ENCODE data around the gene PIK3R6.

Gene PIK3R6

DNA sequence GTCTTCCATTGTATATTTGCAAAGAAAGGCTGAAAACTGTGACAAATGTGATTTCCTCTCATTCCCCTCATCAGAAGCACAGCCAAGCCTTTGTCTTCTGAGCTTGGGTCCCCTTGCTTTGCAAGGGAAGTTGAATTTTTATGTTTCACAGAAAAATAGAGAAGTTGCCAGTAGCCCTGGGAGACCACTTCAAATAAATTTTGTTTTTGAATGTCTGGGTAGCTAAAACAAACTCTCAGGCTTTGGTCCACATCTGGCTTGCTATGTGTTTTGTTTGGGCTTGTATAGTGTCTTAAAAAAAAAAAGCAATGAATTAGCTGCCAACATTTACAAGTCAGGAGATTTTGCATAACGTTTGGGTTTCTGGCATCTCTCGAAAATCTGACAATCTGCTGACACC lies 24.1 kb downstream of the PIK3R6 start:
- no peaks in the 10 kb centered on the region for H3K27me3 ChIP-seq (ENCODE audit: insufficient read depth, poor library complexity, severe bottlenecking)
- H3K27ac ChIP-seq (replicated peaks), result peak overlapping the region; percentile 62
- DNase-seq (ENCODE audit: low read depth in 1 of 2, low spot score in 1 of 2), result peak in 1 of 2 experiments; percentile 18
- H3K4me3 ChIP-seq (replicated peaks; ENCODE audit: insufficient read depth, low read length), result no peak overlapping the region
- TF ChIP-seq POLR2AphosphoS5 (IDR thresholded peaks at IDR 0.05; ENCODE audit: low read depth) (no peak), SPI1 (IDR thresholded peaks at IDR 0.05; ENCODE audit: borderline replicate concordance, low read depth) (no peak), GABPA (IDR thresholded peaks at IDR 0.05; ENCODE audit: low read depth) (no peak)
- TF ChIP-seq, protein P1, sequence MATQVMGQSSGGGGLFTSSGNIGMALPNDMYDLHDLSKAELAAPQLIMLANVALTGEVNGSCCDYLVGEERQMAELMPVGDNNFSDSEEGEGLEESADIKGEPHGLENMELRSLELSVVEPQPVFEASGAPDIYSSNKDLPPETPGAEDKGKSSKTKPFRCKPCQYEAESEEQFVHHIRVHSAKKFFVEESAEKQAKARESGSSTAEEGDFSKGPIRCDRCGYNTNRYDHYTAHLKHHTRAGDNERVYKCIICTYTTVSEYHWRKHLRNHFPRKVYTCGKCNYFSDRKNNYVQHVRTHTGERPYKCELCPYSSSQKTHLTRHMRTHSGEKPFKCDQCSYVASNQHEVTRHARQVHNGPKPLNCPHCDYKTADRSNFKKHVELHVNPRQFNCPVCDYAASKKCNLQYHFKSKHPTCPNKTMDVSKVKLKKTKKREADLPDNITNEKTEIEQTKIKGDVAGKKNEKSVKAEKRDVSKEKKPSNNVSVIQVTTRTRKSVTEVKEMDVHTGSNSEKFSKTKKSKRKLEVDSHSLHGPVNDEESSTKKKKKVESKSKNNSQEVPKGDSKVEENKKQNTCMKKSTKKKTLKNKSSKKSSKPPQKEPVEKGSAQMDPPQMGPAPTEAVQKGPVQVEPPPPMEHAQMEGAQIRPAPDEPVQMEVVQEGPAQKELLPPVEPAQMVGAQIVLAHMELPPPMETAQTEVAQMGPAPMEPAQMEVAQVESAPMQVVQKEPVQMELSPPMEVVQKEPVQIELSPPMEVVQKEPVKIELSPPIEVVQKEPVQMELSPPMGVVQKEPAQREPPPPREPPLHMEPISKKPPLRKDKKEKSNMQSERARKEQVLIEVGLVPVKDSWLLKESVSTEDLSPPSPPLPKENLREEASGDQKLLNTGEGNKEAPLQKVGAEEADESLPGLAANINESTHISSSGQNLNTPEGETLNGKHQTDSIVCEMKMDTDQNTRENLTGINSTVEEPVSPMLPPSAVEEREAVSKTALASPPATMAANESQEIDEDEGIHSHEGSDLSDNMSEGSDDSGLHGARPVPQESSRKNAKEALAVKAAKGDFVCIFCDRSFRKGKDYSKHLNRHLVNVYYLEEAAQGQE (IDR thresholded peaks at IDR 0.05; ENCODE audit: insufficient replicate concordance, low read depth), result no peak
- TF ChIP-seq, protein P2, sequence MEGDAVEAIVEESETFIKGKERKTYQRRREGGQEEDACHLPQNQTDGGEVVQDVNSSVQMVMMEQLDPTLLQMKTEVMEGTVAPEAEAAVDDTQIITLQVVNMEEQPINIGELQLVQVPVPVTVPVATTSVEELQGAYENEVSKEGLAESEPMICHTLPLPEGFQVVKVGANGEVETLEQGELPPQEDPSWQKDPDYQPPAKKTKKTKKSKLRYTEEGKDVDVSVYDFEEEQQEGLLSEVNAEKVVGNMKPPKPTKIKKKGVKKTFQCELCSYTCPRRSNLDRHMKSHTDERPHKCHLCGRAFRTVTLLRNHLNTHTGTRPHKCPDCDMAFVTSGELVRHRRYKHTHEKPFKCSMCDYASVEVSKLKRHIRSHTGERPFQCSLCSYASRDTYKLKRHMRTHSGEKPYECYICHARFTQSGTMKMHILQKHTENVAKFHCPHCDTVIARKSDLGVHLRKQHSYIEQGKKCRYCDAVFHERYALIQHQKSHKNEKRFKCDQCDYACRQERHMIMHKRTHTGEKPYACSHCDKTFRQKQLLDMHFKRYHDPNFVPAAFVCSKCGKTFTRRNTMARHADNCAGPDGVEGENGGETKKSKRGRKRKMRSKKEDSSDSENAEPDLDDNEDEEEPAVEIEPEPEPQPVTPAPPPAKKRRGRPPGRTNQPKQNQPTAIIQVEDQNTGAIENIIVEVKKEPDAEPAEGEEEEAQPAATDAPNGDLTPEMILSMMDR (IDR thresholded peaks at IDR 0.05; ENCODE audit: insufficient read depth, low read length), result no peak

- TF ChIP-seq, protein P2 (IDR thresholded peaks at IDR 0.05; ENCODE audit: insufficient read depth, low read length), result no peak
- TF ChIP-seq GABPA (IDR thresholded peaks at IDR 0.05; ENCODE audit: low read depth), result no peak
- TF ChIP-seq SPI1 (IDR thresholded peaks at IDR 0.05; ENCODE audit: borderline replicate concordance, low read depth), result no peak
- no peak for TF ChIP-seq POLR2AphosphoS5 (IDR thresholded peaks at IDR 0.05; ENCODE audit: low read depth)
- TF ChIP-seq, protein P1 (IDR thresholded peaks at IDR 0.05; ENCODE audit: insufficient replicate concordance, low read depth), result no peak
- peak in 1 of 2 experiments; percentile 12 for DNase-seq (ENCODE audit: low read depth in 1 of 2, low spot score in 1 of 2)
- Histone ChIP-seq H3K27me3 (ENCODE audit: insufficient read depth, poor library complexity, severe bottlenecking) (no peaks in the 10 kb centered on the region), H3K4me3 (replicated peaks; ENCODE audit: insufficient read depth, low read length) (no peak overlapping the region), H3K27ac (replicated peaks) (peak overlapping the region; percentile 62)
Measured at GRCh38 chr17:8841844-8842243, 25.6 kb downstream of the PIK3R6 start.

DNA sequence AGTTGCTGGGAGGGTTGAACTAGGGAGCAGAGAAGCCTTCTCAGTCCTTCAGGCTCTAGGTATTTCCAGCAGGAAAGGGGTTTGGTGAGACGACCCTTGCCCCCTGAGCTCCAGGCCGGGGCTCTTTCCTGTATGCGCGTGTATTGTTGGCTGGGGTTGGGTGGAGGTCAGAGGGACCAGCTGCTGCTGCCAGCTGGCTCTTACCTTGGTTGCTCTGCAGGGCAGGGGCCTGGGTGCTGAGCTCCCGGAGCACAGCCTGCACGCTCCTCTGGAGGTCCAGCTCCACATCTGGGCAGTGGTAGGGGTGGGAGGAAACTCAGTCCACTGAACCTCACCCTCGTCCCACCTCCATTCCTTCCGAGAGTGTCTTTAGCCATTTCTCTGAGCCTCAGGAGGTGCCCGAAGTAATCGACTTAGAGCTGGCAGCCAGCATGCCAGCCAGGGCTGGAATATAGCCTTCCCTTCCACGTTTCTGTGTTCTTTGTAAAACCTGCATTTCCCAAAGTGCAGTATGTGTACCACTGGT lies 28.0 kb downstream of the PIK3R6 start:
- TF ChIP-seq GABPA (IDR thresholded peaks at IDR 0.05; ENCODE audit: low read depth), result no peak
- no peak for TF ChIP-seq SPI1 (IDR thresholded peaks at IDR 0.05; ENCODE audit: borderline replicate concordance, low read depth)
- TF ChIP-seq, protein P1 (IDR thresholded peaks at IDR 0.05; ENCODE audit: insufficient replicate concordance, low read depth), result no peak
- TF ChIP-seq, protein P2 (IDR thresholded peaks at IDR 0.05; ENCODE audit: insufficient read depth, low read length), result no peak
- no peak for TF ChIP-seq POLR2AphosphoS5 (IDR thresholded peaks at IDR 0.05; ENCODE audit: low read depth)
- H3K27me3 ChIP-seq (ENCODE audit: insufficient read depth, poor library complexity, severe bottlenecking), result no peaks in the 10 kb centered on the region
- H3K4me3 ChIP-seq (replicated peaks; ENCODE audit: insufficient read depth, low read length), result no peak overlapping the region
- H3K27ac ChIP-seq (replicated peaks), result no peak overlapping the region
- DNase-seq (ENCODE audit: low read depth in 1 of 2, low spot score in 1 of 2), result no peak

All from HL-60 (cell line).